GM21825 (cell line): ENCODE results near the gene DCPS.
"Not testable (repeated sequence)": the region's sequence is repeated elsewhere in the genome, so short reads cannot be mapped to it uniquely, and the experiment has no call there.

ENCODE experiments used
- ATAC-seq: cut with Tn5 transposase; IDR thresholded peaks from one replicate; pipeline ENCODE4 v1.9.1; 2021; ENCODE audit warnings: mild to moderate bottlenecking, moderate library complexity; ENCODE audit not compliant: unreplicated experiment

DCPS gene

DNA sequence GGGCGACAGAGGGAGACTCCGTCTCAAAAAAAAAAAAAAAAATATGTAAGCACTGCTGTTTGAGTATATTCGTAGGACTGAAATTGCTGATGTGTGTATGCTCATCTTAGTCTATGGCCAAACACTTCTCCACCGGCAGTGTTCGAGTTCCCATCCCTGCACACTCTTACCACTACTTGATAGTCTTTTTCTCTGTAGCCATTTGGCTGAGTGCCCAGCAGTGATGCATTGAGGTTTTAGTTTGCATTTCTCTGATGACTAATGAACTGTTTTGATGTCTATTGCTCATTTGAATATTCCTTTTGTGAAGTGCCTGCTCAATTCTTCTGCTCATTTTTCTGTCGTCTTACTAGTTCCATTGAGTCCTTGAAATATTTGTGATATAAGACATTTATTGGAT lies 19.0 kb upstream of the DCPS start:
- peak; percentile 45 for ATAC-seq

DNA sequence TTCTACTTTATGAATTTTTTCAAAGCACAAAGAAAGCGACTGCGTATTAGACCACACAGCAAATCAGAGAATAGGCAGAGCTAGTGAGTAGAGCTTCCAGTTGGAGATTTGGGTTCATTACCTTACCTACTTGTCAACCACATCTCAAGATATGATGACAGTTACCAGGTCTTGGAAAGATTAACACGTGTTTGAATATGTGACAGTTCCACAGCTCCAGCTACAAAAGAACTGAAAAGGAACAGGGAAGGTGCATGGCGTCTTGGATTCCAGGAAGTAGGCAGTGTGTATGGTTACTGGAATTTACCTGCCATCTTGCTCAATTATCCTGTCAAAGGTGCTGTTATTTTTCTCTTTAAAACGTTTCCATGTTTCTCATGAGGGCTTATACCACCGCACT lies 15.6 kb upstream of the DCPS start:
- ATAC-seq = no peak

DNA sequence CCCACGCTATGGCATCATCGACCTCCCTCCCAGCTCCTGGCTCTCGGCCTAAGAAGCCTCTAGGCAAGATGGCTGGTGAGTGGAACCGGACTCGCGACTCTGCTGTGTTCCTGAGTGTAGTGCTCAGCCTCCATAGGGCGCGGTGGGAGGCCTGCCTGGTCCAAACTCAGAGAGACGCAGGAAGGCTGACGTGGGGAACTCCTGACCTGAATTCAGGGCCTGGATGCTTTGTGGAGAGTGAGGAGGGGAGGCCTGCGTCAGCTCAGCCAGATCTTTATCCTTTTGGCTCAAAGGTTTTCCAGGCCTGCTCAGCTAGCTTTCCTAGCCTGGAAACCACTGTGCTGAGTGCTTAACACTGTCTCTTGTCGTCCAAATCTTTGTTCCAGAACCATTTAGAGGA lies 13.0 kb upstream of the DCPS start:
- no peak for ATAC-seq

DNA sequence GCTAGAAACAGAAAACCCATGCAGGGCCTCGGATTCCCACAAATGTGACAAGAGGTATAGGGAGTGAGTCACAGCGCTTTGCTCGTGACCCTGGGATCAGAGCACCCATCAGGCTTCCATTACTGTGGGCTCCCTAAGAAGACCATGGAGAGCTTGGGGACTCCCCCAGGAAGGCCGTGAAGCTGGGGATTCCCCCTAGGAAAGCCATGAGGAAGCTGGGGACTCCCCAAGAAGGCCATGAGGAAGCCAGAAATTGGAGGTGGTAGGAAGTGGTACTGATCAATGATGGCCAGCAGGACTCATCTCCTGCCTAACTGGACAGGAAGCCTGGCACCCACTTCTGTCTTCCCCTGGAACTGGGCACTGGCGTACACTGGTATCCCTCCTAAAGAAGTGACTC lies 10.1 kb upstream of the DCPS start:
- peak; percentile 61 for ATAC-seq

DNA sequence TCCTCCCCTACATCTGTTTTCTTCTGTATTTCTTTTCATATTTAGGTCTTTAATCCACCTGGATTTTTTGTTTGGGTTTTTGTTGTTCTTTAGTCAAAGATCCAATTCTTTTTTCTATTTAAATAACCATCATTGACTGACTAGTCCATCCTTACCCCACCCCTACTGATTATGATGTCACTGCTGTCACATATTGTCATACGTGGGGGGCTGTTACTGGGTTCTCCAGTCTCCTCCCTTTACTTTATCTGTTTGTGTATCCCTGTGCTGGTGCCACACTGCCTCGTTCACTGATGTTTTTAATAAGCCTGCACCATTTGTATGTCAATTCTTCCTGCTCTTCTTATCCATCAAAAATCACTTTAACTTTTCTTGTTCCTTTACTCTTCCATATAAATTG lies 6.9 kb upstream of the DCPS start:
- ATAC-seq = no peak

DNA sequence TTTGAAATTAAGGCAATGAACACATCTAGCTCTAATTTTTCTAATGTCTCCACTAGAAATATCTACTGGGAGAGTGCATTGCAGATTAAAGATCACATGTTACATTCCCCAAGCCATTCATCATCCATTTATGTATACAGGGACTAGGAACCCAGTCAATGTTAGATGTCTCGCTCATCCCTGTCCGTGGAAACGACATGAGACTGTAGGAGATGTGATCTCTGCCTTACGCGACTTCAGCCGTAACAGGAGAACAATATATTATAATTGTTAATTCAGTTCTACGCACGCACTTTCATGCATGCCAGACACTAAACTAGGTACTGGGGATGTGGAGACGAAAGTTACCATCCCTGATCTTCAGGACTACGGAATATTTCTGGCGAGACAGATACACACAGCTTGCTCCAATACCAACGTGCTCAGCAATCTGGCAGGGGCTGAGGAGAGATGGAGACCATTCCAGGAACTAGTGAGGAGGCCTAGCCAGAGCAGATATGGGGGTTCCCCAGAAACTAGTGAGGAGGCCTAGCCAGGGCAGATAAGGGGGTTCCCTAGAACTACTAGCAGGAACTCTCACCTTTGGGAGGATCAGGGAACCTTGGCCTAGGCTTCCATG lies 706 bp downstream of the DCPS start:
- ATAC-seq = peak; percentile 2

DNA sequence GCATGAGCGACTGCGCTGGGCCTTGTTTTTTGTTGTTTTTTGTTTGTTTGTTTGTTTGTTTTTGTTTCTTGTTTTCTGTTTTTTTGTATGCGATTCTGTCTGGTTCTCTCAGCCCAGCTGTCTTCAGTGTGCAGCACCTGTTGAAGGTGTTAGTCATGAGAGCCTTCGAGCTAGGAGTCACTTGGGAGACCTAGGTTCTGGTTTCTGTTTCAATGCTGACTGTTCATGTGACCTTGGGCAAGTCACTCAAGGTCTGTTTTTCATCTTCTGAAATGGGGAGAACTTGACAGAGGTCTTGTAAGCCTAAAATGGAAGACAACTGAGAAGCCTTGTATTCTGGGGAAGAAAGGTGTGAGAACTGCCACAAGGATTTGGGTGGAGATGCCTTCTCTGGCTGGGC lies 1.8 kb downstream of the DCPS start:
- peak; percentile 57 for ATAC-seq

DNA sequence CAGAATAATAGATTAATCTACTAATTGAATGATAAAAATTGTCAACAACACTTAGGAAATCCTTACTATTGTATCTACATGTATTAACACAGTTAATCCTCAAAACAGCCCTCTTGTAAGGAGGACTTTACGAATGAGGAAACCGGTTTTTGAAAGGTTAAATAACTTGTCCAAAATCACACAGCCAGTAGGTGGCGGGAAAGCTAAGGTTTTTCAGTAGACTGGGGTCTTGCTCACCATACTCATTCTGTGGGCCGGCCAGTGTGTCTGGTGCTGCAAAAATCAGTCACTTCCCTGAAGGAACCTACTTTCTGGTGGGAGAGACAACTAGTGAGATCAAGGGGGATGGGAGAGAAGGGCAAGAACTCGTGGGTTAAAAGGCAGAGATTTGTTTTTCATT lies 3.8 kb downstream of the DCPS start:
- no peak for ATAC-seq

DNA sequence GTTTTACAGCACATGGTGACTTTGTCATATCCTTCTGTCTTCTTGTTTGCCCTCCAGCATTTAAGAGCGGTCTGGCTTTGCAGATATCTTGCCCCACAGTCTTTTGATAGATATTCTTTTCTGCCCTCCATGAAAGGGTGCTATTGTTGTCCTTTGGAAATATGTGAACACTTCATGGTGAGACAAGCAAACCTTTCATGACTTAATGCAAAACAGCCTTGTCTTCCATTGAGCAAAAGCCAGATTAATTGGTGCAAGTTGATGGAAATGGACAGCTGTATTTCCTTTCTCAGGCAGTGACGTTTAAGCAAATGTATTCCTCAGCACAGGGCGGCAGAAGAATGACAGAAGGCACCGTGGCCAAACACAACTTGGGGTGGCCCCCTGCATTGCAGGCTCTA lies 4.4 kb downstream of the DCPS start:
- no peak for ATAC-seq

DNA sequence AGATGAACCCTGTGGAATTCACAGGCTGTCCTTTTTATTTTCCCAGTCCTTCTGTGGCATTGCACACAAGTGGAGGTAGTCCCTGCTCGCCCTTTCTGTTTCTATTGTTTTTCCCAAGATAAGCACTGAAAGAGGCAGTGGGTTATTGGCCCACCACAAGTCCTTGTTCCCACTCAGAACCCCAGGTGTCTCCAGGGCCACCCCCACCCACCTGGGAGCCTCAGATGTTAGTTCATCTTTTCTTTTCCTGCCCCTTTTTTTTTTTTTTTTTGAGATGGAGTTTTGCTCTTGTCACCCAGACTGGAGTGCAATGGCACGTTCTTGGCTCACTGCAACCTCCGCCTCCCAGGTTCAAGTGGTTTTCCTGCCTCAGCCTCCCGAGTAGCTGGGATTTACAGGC lies 4.9 kb downstream of the DCPS start:
- not testable (repeated sequence) for ATAC-seq

DNA sequence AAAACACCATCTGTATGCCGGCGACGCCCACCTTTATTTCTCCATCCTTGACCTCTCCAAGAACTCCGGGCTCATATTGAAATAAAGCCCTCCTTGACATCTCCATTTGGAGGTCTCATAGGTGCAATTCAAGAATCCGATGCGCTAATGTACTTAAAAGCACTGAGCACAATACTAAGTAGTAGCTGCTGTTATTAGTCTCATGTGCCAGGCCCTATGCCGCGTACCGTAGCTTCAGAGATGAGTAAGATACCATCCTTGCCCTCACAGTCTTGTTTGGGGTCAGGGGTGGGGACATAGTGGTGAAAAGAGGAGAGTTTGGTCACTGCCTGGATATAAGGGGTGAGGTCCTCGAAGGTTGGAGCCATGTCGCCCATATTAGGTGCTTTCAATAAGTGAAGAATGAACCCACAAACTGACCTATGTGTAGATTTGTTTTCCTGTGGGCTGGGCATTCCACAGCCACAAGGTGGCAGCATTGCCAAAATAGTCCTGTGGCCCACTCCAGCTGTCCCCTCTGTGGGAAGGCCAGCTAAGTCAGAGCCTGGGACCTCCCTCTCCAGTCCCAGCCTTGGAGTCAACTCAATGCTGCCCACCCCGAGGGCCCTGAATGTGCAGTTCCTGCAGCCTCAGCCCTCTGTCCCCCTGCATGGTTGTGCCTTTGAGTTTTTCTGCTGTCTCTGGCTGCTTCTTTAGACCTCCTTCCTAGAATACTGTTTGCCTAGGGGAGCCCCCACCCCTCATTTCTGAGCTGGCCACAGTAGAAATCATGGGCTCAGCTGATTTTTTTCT lies 6.5 kb downstream of the DCPS start:
- ATAC-seq = no peak

DNA sequence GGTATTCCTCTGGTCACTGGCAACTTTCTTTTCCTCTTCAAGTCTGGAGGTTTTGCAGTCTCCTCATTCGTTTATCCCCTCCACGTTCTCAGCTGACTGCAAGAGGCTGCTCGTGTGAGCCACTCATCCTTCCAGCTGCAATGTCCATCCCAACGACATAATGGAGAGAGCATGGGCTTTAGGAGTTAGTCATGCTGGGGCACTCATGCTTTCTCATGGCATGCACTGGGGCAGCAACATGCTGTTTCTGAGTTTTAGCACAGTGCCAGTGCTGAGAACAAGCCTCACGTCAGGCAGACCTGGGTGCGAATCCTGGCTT lies 7.1 kb downstream of the DCPS start:
- ATAC-seq = no peak

DNA sequence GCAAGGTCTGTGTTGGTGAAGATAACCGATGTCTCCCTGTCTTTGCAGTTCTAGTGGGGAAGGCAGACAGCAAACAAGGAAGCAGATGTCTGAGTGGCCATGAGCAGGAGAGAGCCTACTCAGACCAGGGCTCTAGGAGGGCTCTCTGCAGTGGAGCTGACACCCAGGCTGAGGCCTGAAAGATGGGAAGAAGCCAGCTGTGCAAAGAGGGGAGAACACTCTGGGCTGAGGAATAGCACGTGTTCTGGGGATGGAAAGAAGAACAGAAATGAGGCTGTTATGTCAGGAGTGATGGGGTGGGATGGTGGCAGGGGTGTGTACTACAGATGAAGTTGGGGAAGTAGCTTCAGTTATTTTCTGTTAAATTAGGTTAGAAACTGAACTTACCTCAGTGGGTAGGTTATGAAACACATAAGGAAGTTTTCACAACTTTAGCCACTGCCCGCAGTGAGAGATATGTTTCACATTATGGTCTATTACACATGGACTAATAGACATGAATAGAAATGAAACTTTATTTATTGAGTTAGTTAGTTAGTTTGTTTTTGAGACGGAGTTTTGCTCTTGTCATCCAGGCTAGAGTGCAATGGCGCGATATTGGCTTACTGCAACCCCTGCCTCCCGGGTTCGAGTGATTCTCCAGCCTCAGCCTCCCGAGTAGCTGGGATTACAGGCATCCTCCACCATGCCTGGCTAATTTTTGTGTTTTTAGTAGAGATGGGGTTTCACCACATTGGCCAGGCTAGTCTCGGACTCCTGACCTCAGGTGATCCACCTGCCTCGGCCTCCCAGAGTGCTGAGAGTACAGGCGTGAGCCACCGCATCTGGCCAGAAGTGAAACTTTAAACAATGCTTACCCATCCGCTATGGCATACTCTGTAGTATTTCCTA lies 7.8 kb downstream of the DCPS start:
- ATAC-seq = peak; percentile 67

DNA sequence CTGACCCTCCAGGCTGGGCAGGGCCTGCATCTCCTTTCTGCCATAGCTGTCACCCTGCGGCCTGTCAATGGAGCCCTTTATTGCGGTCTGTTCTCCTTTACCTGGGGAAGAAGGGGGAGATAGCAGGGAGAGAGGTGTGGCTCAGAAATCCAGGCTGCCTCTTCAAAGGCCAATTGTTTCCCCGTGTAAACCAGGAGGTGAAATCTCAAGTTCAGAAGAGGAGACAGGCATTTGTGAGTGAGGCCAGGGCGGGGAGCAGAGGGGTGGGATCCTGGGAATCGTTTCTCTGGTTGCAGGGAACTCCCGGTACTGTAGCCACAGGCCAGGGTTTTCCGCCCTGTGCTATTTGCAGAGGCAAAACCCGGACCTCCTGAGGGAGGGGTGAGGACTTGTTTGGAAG lies 9.1 kb downstream of the DCPS start:
- no peak for ATAC-seq

DNA sequence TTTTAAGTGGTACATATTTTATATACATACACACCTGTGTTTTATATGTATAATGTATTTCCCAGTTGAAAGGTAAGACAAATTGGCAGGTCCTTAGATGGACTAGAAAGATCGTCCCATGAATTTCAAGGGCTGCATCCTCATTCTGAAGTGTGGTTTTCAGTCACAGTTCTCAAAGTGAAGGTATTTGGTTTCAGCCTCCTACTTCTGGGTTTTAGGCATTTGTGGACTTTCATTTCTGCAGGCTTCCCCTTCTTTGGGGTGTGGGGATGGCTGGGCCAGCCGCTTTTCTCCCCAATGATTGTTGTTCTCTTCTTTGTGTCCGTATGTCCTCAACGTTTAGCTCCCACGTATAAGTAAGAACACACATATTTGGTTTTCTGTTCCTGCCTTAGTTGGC lies 10.0 kb downstream of the DCPS start:
- no peak for ATAC-seq

DNA sequence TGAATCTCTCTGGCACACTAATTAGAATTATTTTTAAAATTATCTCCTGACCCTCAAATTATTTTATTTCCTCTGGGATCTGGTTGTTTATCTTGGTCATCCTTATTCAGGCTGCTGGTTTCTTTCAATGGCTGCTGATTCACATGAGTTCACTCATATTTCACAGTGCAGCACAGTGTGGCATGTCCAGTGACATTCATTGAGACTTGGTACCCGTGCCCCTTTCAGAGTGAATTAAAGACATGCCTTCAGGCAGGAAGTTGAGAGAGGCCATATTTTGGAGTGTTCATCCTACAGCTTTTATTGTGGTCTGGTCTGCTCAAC lies 13.5 kb downstream of the DCPS start:
- ATAC-seq = no peak

DNA sequence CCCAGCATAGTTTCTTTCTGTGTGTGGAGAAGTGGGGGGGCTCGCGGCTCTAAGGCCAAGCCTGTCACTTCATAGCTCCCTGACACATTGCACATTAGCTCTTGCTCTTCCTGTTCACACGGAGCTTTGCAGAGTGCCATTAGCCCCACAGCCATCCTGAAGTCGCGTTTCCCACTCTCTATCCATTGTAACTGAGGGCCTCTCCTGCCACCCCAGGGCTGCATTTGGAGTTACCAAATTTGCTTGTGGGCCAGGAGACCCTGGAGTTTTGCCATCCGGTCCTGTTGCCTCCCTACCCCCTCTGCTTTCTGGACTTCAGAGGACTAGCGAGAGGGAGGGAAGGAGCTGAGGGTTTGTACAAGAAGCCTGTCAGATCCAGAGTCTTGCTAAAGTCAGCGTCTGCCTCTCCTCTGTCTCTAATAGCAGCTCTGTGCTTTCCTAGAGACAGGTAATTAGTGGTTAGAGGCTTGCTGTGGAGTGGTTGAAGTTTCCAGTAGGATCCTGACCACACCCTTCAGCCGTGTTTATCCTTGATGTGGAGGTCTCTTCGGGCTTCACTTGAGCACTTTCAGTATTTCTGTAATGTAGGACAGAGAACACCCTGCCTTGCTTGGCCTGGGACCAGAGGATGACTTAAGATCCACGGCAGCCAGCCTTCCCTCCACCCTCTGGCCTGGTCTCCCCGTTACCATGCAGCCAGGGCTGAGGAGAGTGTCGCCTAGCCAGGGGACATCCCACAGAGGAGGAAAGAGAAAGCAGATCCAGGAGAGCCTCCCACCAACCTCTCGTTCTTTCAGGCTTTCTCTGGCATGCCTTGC lies 14.1 kb downstream of the DCPS start:
- peak; percentile 25 for ATAC-seq

DNA sequence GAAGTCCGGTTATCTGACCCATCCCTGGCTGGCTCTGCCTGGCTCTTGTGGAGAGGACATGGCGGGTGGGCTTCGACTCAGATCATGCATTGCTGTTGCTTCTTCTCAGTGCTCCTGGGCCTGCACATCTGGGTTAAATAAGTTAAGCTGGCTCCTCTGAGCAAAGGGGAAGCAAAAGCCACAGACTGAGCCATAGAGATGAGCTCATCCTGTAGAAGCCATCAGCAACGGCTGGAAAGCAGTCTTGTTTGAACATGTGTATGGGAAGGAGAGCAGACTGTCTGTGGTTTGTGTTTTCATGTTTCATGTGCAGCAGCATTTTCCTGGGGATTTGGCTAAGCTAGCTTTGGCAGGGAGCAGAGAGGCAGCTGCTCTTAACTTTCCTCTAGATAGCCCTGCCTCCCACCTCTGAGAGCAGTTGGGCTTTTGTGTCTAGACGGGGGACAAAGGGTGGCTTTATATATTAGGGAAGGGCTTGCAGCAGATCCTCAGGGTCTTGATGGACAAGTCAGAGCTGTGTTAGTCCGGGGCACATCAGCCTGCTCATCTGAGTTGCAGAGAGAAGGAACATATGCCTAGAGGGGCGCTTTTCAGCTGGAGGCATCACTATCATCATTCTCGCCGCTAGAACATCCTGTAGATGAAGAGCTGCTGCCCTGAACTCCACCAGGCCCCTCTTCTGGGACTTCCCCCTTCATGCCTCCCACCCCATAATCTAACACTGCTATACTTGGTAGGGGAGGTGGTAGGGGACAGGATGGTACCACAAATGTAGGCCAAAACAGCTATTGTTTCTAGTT lies 14.9 kb downstream of the DCPS start:
- ATAC-seq = peak; percentile 93

DNA sequence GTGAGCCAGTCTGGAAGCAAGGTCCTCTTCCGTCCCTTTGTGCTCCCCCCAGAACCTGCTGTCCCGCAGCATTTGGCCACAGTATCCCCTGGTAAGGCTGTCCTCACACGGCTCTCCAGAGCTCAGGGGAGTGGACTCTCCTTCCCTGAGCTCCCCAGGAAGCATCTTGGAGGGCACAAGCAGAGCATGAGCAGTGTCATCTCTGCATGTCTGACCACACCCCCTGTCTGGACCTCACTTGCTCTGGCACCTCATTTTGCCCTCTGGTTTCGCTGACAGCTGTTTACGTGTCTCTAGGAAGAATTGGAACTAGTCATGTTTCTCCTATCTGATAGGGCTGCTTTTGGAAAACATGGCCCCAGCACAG lies 15.5 kb downstream of the DCPS start:
- no peak for ATAC-seq

DNA sequence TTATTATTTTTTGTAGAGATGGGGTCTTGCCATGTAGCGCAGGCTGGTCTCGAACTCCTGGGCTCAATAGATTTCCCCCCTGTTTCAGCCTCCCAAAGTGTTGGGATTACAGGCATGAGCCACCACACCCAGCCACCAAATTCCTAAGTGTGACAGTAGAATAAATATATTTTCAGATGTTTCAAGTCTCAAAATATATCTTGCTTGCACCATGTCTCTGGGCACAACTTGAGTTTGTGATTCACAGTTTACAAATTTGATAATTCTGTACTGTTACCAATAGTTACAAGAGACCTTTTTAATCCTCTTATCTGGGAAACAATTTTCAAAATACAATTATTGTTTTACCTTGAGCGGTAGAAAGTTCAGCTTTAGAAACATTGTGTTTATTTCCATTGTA lies 19.1 kb downstream of the DCPS start:
- no peak for ATAC-seq
